Stimulated activated CD4-positive, alpha-beta T cell treated with anti-CD3 and anti-CD28 coated beads, Interleukin-1b, Interleukin-23, amount 100 ng/mL, for 24 hours (primary cell): ENCODE data around the gene TENT5C.

Source experiments
- DNase-seq, 4 experiments: peaks; one replicate each; pipeline ENCODE4 v3.0.0-alpha.2; 2020; ENCODE audit warnings: low read depth in 4 of 4, low spot score in 1 of 4

The TENT5C gene

GRCh38 chr1:117653732-117654492 lies 48.1 kb downstream of the TENT5C start:
- DNase-seq: no peak

- no peak for DNase-seq
Observed at GRCh38 chr1:117654493-117655219, 48.8 kb downstream of the TENT5C start.

GRCh38 chr1:117655220-117655577 lies 49.4 kb downstream of the TENT5C start:
- no peak for DNase-seq

- peak; percentile 32 to 68 (median 40) for DNase-seq
Observed at GRCh38 chr1:117656202-117656641, 50.4 kb downstream of the TENT5C start.

GRCh38 chr1:117657031-117657430 lies 51.2 kb downstream of the TENT5C start:
- DNase-seq: no peak

- DNase-seq: no peak
Observed at GRCh38 chr1:117657949-117658660, 52.3 kb downstream of the TENT5C start.

GRCh38 chr1:117658676-117659075 lies 52.8 kb downstream of the TENT5C start:
- DNase-seq: no peak

- no peak for DNase-seq
Observed at GRCh38 chr1:117659550-117660270, 53.9 kb downstream of the TENT5C start.

GRCh38 chr1:117660271-117660965 lies 54.6 kb downstream of the TENT5C start:
- DNase-seq: no peak

- DNase-seq: no peak
Observed at GRCh38 chr1:117661027-117661426, 55.2 kb downstream of the TENT5C start.

GRCh38 chr1:117662667-117663066 lies 56.8 kb downstream of the TENT5C start:
- DNase-seq: no peak

- DNase-seq: no peak
Observed at GRCh38 chr1:117663156-117663902, 57.5 kb downstream of the TENT5C start.

GRCh38 chr1:117664314-117664713 lies 58.5 kb downstream of the TENT5C start:
- peak in 1 of 4 experiments; percentile 28 for DNase-seq

GRCh38 chr1:117665556-117666270 lies 59.9 kb downstream of the TENT5C start:
- DNase-seq: no peak

GRCh38 chr1:117669572-117669971 lies 63.7 kb downstream of the TENT5C start:
- no peak for DNase-seq

- DNase-seq: no peak
Observed at GRCh38 chr1:117670976-117671780, 65.3 kb downstream of the TENT5C start.

GRCh38 chr1:117671781-117672501 lies 66.1 kb downstream of the TENT5C start:
- DNase-seq: no peak

- no peak for DNase-seq
Observed at GRCh38 chr1:117672756-117673155, 66.9 kb downstream of the TENT5C start.
